ENCODE results near the gene EIF4A3. TPM values are rescaled to one million over a fixed set of nuclear protein-coding genes. Genes with fewer than 3 reads are reported as not detected.
"Not testable (repeated sequence)": the region's sequence is repeated elsewhere in the genome, so short reads cannot be mapped to it uniquely, and the experiment has no call there.

EIF4A3 gene
- total RNA-seq, 1 donor from 2014 or later, result 176 TPM

- no peaks in the 10 kb centered on the region for H3K27me3 ChIP-seq (ENCODE audit: control insufficient read depth, insufficient read depth, low read length)
- H3K36me3 ChIP-seq (ENCODE audit: control insufficient read depth, insufficient read depth, low read length), result no peaks in the 10 kb centered on the region
- TF ChIP-seq CTCF (IDR thresholded peaks at IDR 0.05; ENCODE audit: insufficient read depth, low read length, severe bottlenecking), result no peak
- FAIRE-seq (peak; percentile 43), DNase-seq (ENCODE audit: low read depth) (no peak)
- no peak overlapping the region for H3K4me3 ChIP-seq (ENCODE audit: low read depth, low read length)
Observed at GRCh38 chr17:80160536-80160935, 13.6 kb upstream of the EIF4A3 start.

DNA sequence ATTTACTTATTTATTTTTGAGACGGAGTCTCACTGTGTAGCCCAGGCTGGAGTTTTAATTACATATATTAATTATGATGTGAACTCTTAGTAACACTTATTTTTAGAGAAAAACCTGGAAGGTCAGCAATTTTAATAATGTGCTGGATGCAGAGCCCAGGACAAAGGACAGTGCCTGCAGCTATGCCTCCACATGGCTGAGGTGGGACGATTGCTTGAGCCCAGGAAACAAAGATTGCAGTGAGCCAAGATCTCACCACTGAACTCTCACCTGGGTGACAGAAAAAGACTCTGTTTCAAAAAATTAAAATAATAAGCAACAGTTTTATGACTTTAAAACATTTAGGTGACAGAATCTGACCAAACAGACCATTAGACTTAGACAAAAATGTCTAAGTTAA is 11.9 kb upstream of the EIF4A3 start:
- TF ChIP-seq CTCF (IDR thresholded peaks at IDR 0.05; ENCODE audit: insufficient read depth, low read length, severe bottlenecking), result no peak
- FAIRE-seq (no peak), DNase-seq (ENCODE audit: low read depth) (no peak)
- Histone ChIP-seq H3K36me3 (ENCODE audit: control insufficient read depth, insufficient read depth, low read length) (no peaks in the 10 kb centered on the region), H3K27me3 (ENCODE audit: control insufficient read depth, insufficient read depth, low read length) (no peaks in the 10 kb centered on the region), H3K4me3 (ENCODE audit: low read depth, low read length) (no peak overlapping the region)

- not testable (repeated sequence) for H3K27me3 ChIP-seq (ENCODE audit: control insufficient read depth, insufficient read depth, low read length); H3K4me3 ChIP-seq (ENCODE audit: low read depth, low read length); H3K36me3 ChIP-seq (ENCODE audit: control insufficient read depth, insufficient read depth, low read length); FAIRE-seq
- peak; percentile 32 for DNase-seq (ENCODE audit: low read depth)
Observed at GRCh38 chr17:80155600-80155999, 8.7 kb upstream of the EIF4A3 start.

GRCh38 chr17:80154166-80154565 is 7.2 kb upstream of the EIF4A3 start:
- FAIRE-seq (no peak), DNase-seq (ENCODE audit: low read depth) (no peak)
- no peaks in the 10 kb centered on the region for H3K27me3 ChIP-seq (ENCODE audit: control insufficient read depth, insufficient read depth, low read length)
- H3K36me3 ChIP-seq (ENCODE audit: control insufficient read depth, insufficient read depth, low read length), result no peaks in the 10 kb centered on the region
- no peak overlapping the region for H3K4me3 ChIP-seq (ENCODE audit: low read depth, low read length)
- no peak for TF ChIP-seq CTCF (IDR thresholded peaks at IDR 0.05; ENCODE audit: insufficient read depth, low read length, severe bottlenecking)

GRCh38 chr17:80153004-80153403 is 6.1 kb upstream of the EIF4A3 start:
- Histone ChIP-seq H3K36me3 (ENCODE audit: control insufficient read depth, insufficient read depth, low read length) (no peaks in the 10 kb centered on the region), H3K4me3 (ENCODE audit: low read depth, low read length) (no peak overlapping the region), H3K27me3 (ENCODE audit: control insufficient read depth, insufficient read depth, low read length) (no peaks in the 10 kb centered on the region)
- no peak for DNase-seq (ENCODE audit: low read depth)
- TF ChIP-seq CTCF (IDR thresholded peaks at IDR 0.05; ENCODE audit: insufficient read depth, low read length, severe bottlenecking), result no peak
- FAIRE-seq, result no peak

DNA sequence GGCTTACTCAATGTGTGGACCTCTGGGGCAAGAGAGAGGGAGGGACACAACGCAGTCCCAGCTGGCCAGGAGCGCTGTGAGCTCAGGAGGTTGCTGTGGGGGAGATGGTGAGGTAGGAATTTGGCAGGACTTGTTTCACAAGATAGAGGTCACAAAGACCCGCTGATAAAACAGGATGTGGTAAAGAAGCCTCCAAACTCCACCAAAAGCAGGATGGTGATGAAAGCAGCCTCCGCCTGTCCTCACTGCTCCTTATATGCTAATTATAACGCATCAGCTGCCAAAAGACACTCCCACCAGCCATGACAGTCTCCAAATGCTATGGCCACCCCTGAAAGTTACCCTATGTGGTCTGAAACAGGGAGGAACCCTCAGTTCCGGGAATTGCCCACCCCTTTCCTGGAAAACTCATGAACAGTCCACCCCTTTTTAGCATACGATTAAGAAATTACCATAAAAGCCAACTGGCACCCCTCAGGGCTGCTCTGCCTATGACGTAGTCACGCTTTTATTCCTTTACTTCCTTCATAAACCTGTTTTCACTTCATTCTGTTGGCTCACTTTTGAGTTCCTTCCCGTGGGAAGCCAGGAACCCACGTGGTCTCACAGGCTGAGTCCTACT is 5.3 kb upstream of the EIF4A3 start:
- Histone ChIP-seq H3K4me3 (ENCODE audit: low read depth, low read length) (no peak overlapping the region), H3K36me3 (ENCODE audit: control insufficient read depth, insufficient read depth, low read length) (no peaks in the 10 kb centered on the region), H3K27me3 (ENCODE audit: control insufficient read depth, insufficient read depth, low read length) (no peaks in the 10 kb centered on the region)
- no peak for FAIRE-seq
- no peak for TF ChIP-seq CTCF (IDR thresholded peaks at IDR 0.05; ENCODE audit: insufficient read depth, low read length, severe bottlenecking)
- no peak for DNase-seq (ENCODE audit: low read depth)
